HG03432 (cell line): ENCODE results near the gene ATP6V1F.

Source experiments
- ATAC-seq: cut with Tn5 transposase; IDR thresholded peaks from one replicate; pipeline ENCODE4 v1.9.1; 2021; ENCODE audit warnings: mild to moderate bottlenecking, moderate library complexity; ENCODE audit not compliant: unreplicated experiment

ATP6V1F gene

GRCh38 chr7:128867241-128867640, 4.6 kb downstream of the ATP6V1F start:
- no peak for ATAC-seq

GRCh38 chr7:128867842-128868623, 5.4 kb downstream of the ATP6V1F start:
- ATAC-seq = no peak

- no peak for ATAC-seq
Observed at GRCh38 chr7:128868624-128869137, 6.0 kb downstream of the ATP6V1F start.

GRCh38 chr7:128869138-128869943, 6.7 kb downstream of the ATP6V1F start:
- peak; percentile 89 for ATAC-seq

- ATAC-seq = peak; percentile 23
Observed at GRCh38 chr7:128869944-128870285, 7.3 kb downstream of the ATP6V1F start.

GRCh38 chr7:128871050-128871449, 8.4 kb downstream of the ATP6V1F start:
- no peak for ATAC-seq

GRCh38 chr7:128872394-128872824, 9.8 kb downstream of the ATP6V1F start:
- ATAC-seq = no peak

- no peak for ATAC-seq
Observed at GRCh38 chr7:128873234-128873633, 10.6 kb downstream of the ATP6V1F start.

GRCh38 chr7:128874140-128875031, 11.7 kb downstream of the ATP6V1F start:
- no peak for ATAC-seq

- no peak for ATAC-seq
Observed at GRCh38 chr7:128875523-128875948, 12.9 kb downstream of the ATP6V1F start.

GRCh38 chr7:128876127-128876526, 13.5 kb downstream of the ATP6V1F start:
- no peak for ATAC-seq

GRCh38 chr7:128876586-128876977, 13.9 kb downstream of the ATP6V1F start:
- ATAC-seq = no peak

GRCh38 chr7:128876978-128877755, 14.5 kb downstream of the ATP6V1F start:
- ATAC-seq = no peak

GRCh38 chr7:128877756-128878120, 15.1 kb downstream of the ATP6V1F start:
- no peak for ATAC-seq

- no peak for ATAC-seq
Observed at GRCh38 chr7:128878226-128879105, 15.8 kb downstream of the ATP6V1F start.

- no peak for ATAC-seq
Observed at GRCh38 chr7:128879461-128879938, 16.8 kb downstream of the ATP6V1F start.

GRCh38 chr7:128879939-128880746, 17.5 kb downstream of the ATP6V1F start:
- ATAC-seq = no peak

- ATAC-seq = no peak
Observed at GRCh38 chr7:128880791-128881457, 18.3 kb downstream of the ATP6V1F start.
